Stimulated activated naive CD4-positive, alpha-beta T cell treated with Interleukin-2 at 50 U/mL for 16 hours (primary cell): ENCODE results near the gene SLC22A17.

Experiments used
- DNase-seq: peaks from one replicate; lab custom pipeline; 2025; lab: John Stamatoyannopoulos, UW

The SLC22A17 gene

GRCh38 chr14:23361763-23362162 is 9.1 kb upstream of the SLC22A17 start:
- DNase-seq: no peak

- no peak for DNase-seq
Measured at GRCh38 chr14:23361320-23361719, 8.6 kb upstream of the SLC22A17 start.

- DNase-seq: no peak
Measured at GRCh38 chr14:23360496-23360895, 7.8 kb upstream of the SLC22A17 start.

- DNase-seq: no peak
Measured at GRCh38 chr14:23359722-23360447, 7.2 kb upstream of the SLC22A17 start.

GRCh38 chr14:23359167-23359626 is 6.5 kb upstream of the SLC22A17 start:
- no peak for DNase-seq

- no peak for DNase-seq
Measured at GRCh38 chr14:23358553-23359166, 6.0 kb upstream of the SLC22A17 start.

GRCh38 chr14:23358042-23358441 is 5.4 kb upstream of the SLC22A17 start:
- DNase-seq: no peak

GRCh38 chr14:23357261-23357660 is 4.6 kb upstream of the SLC22A17 start:
- no peak for DNase-seq

- DNase-seq: no peak
Measured at GRCh38 chr14:23356662-23357061, 4.0 kb upstream of the SLC22A17 start.

- DNase-seq: no peak
Measured at GRCh38 chr14:23355871-23356435, 3.3 kb upstream of the SLC22A17 start.

GRCh38 chr14:23354990-23355389 is 2.3 kb upstream of the SLC22A17 start:
- DNase-seq: no peak

GRCh38 chr14:23353433-23353780 is 720 bp upstream of the SLC22A17 start:
- DNase-seq: no peak

- no peak for DNase-seq
Measured at GRCh38 chr14:23351681-23352505, 794 bp downstream of the SLC22A17 start.

- no peak for DNase-seq
Measured at GRCh38 chr14:23349156-23349845, 3.4 kb downstream of the SLC22A17 start.

GRCh38 chr14:23348297-23348655 is 4.4 kb downstream of the SLC22A17 start:
- no peak for DNase-seq

GRCh38 chr14:23347406-23348296 is 5.0 kb downstream of the SLC22A17 start:
- no peak for DNase-seq

- DNase-seq: no peak
Measured at GRCh38 chr14:23346693-23347405, 5.8 kb downstream of the SLC22A17 start.

GRCh38 chr14:23345987-23346692 is 6.5 kb downstream of the SLC22A17 start:
- DNase-seq: no peak

GRCh38 chr14:23344481-23344880 is 8.2 kb downstream of the SLC22A17 start:
- no peak for DNase-seq
